B cell (primary cell): ENCODE data around the gene DDB1. TPM values are rescaled to one million over a fixed set of nuclear protein-coding genes. Genes with fewer than 3 reads are reported as not detected.

Source experiments
- ATAC-seq: fragments of 200-7000 bp; cut with Tn5 transposase; one replicate; pipeline ENCODE4 v1.10.0; 2021; ENCODE audit warnings: low read depth, mild to moderate bottlenecking, moderate number of reproducible peaks, moderate library complexity
- CTCF ChIA-PET: fragments of 350-600 bp; sonication (Branson Sonifier 250); formaldehyde crosslinking; loops from one replicate; lab custom pipeline; 2021; ENCODE audit warnings: antibody characterized with exemption, inconsistent platforms; lab: Charles Lee
- POLR2A ChIA-PET: fragments of 350-600 bp; sonication (Branson Sonifier 250); formaldehyde crosslinking; loops from one replicate; lab custom pipeline; 2021; ENCODE audit warnings: antibody characterized with exemption; lab: Charles Lee
- DNase-seq: peaks from one replicate; pipeline ENCODE4 v3.0.0; 2013
- H2AFZ ChIP-seq: 2 replicates; pipeline ENCODE4 v1.6.1; 2012; ENCODE audit warnings: mild to moderate bottlenecking, low read depth, low read length; ENCODE audit not compliant: insufficient read depth, poor library complexity, severe bottlenecking
- H3K27ac ChIP-seq, 2 donors: 1 replicate in 1 of 2; 2 replicates in 1 of 2; pipeline ENCODE4 v1.5.1; 2012 to 2013; ENCODE audit warnings: low read length in 2 of 2, mild to moderate bottlenecking in 2 of 2, moderate library complexity in 1 of 2
- H3K27me3 ChIP-seq, 4 experiments: fragments of 200-600 bp in 1 of 4; sonication (generic) in 1 of 4; replicated peaks in 1 of 4; 1 replicate in 2 of 4; 2 replicates in 2 of 4; pipeline versions ENCODE4 v1.6.1 to v1.7.0; 2013 to 2016; ENCODE audit warnings: low read length in 3 of 4, mild to moderate bottlenecking in 2 of 4, mixed read lengths in 1 of 4, moderate library complexity in 1 of 4; ENCODE audit not compliant: insufficient read depth in 4 of 4, control insufficient read depth in 3 of 4; ENCODE audit errors: control extremely low read depth in 1 of 4
- H3K36me3 ChIP-seq, 2 experiments: replicated peaks in 1 of 2; 1 replicate in 1 of 2; 2 replicates in 1 of 2; pipeline versions ENCODE4 v1.6.1 to v1.7.1; 2013; ENCODE audit warnings: low read length in 1 of 2; ENCODE audit not compliant: insufficient read depth in 2 of 2, control insufficient read depth in 1 of 2; ENCODE audit errors: control extremely low read depth in 1 of 2, extremely low read depth in 1 of 2
- H3K4me1 ChIP-seq, 2 donors: fragments of 200-600 bp in 1 of 2; sonication (generic) in 1 of 2; 1 replicate in 1 of 2; 2 replicates in 1 of 2; pipeline versions ENCODE4 v1.5.1 to v1.6.1; 2013 to 2017; ENCODE audit warnings: low read length in 2 of 2; ENCODE audit not compliant: control insufficient read depth in 2 of 2, insufficient read depth in 2 of 2
- H3K4me2 ChIP-seq: replicated peaks from 2 replicates; pipeline ENCODE3; 2012; ENCODE audit warnings: mild to moderate bottlenecking, low read depth, low read length; ENCODE audit not compliant: poor library complexity, severe bottlenecking
- H3K4me3 ChIP-seq, 5 experiments: fragments of 200-600 bp in 1 of 5; sonication (generic) in 1 of 5; 1 replicate in 3 of 5; 2 replicates in 2 of 5; pipeline versions ENCODE4 v1.5.1 to v1.7.0; 2011 to 2016; ENCODE audit warnings: low read length in 4 of 5, mild to moderate bottlenecking in 4 of 5, low read depth in 2 of 5, control low read depth in 1 of 5, moderate library complexity in 1 of 5; ENCODE audit not compliant: insufficient read depth in 1 of 5; ENCODE audit errors: control extremely low read depth in 1 of 5, extremely low read depth in 1 of 5
- H3K79me2 ChIP-seq: fragments of 200-600 bp; sonication (generic); one replicate; pipeline ENCODE4 v1.6.0; 2016; ENCODE audit warnings: low read length; ENCODE audit not compliant: control insufficient read depth, insufficient read depth
- H3K9ac ChIP-seq: fragments of 200-600 bp; sonication (generic); 2 replicates; pipeline ENCODE4 v1.6.1; 2017; ENCODE audit warnings: mild to moderate bottlenecking, low read length, moderate library complexity
- H3K9me3 ChIP-seq, 3 donors: one replicate each; pipeline versions ENCODE4 v1.6.1 to v1.7.1; 2013; ENCODE audit warnings: low read length in 2 of 3; ENCODE audit not compliant: control insufficient read depth in 2 of 3, insufficient read depth in 1 of 3; ENCODE audit errors: control extremely low read depth in 1 of 3
- H4K20me1 ChIP-seq: 2 replicates; pipeline ENCODE4 v1.6.0; 2012; ENCODE audit warnings: mild to moderate bottlenecking, low read length; ENCODE audit not compliant: insufficient read depth, control insufficient read depth, poor library complexity, severe bottlenecking
- H3K27ac Mint-ChIP-seq: one replicate; pipeline ENCODE4 v1.8.0; 2021; ENCODE audit warnings: mixed read lengths
- H3K27me3 Mint-ChIP-seq: one replicate; pipeline ENCODE4 v1.8.0; 2021; ENCODE audit warnings: mixed read lengths
- H3K4me1 Mint-ChIP-seq: one replicate; pipeline ENCODE4 v1.8.0; 2021; ENCODE audit warnings: mixed read lengths
- H3K4me3 Mint-ChIP-seq: one replicate; pipeline ENCODE4 v1.8.0; 2021; ENCODE audit warnings: mixed read lengths
- H3K9me3 Mint-ChIP-seq: one replicate; pipeline ENCODE4 v1.8.0; 2022; ENCODE audit warnings: mixed read lengths; ENCODE audit not compliant: insufficient read depth
- EZH2 ChIP-seq: IDR thresholded peaks from 2 replicates; pipeline ENCODE4 v1.6.1; 2012; ENCODE audit warnings: borderline replicate concordance, low read depth, mild to moderate bottlenecking, moderate library complexity, low read length; ENCODE audit not compliant: insufficient read depth, poor library complexity, severe bottlenecking
- WGBS: methylation state at CpG from one replicate; pipeline ENCODE4 v1.1.5; 2013; ENCODE audit warnings: missing lambda C conversion rate; ENCODE audit not compliant: insufficient coverage; 5-methylcytosine and 5-hydroxymethylcytosine counted together
- intact Hi-C: fragments of 100-400 bp; cut with micrococcal nuclease; formaldehyde crosslinking; loops from one replicate; pipeline ENCODE4 v1.10.0; 2022
- polyA plus RNA-seq: library from polyadenylated mRNA; depleted of rRNA; stranded (reverse); fragments of >200 nt; gene quantifications from 2 replicates; pipeline ENCODE4 v1.2.3, GENCODE V29; 2012
- total RNA-seq, 2 donors: library from RNA; stranded (reverse); fragments of 120-200 nt in 1 of 2; gene quantifications; 1 replicate in 1 of 2; 2 replicates in 1 of 2; pipeline versions ENCODE4 v1.2.3 to v1.2.4, GENCODE V29; 2013 to 2022
- TF ChIP-seq, protein P1 (sequence below): fragments of 200-600 bp; IDR thresholded peaks from one replicate; pipeline ENCODE4 v1.8.0; 2022; ENCODE audit warnings: antibody characterized with exemption, mild to moderate bottlenecking

The DDB1 gene
- total and polyA plus RNA-seq, 2 donors (not counting 1 experiment from before 2014, with no cell fraction given): 52.4 to 155 TPM

DNA sequence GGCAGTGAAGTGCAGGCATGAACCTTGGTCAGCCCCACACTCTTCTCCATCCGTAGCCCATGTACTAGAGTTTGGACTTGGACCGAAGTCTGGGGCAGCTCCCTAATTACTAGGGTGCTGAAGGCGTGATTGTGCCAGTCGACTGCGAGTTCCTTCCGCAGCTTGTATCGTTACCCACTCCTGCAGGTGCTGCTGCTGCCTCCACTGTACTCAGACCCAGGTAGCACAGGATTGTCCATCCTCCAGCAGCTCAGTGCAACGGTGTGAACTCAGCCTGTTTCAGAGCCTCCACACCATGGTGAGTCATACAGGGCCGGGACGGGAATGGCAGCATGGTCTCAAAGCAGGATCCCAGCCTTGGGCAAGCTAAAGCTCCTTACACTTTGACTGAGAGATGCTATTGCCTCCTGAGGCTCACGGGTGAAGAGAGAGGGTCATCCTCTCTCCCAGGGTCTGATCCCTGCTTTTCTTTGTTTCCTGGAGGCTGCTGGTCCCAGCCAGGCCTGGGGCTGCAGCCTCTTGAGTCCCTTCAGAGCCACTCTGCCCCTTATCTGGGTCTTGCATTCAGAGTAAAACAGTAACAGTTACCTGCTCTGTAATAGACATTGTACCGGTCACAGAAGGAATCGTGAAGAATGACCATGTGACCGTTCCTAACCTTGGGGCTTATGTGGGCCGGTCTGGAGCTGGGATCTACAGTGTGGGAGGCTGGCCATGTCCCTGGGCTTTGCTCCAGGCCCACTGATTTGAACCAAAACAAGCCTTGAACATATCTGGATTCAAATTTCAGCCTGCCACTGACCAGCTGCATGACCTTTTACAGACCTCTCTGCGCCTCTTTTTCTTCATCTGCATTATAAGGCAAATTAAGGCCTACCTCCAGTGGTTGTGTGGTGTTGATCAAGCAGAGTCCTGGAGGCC is 1.8 kb upstream of the DDB1 start:
- ChIA-PET POLR2A (interaction anchor here (1.0 to 2.6 kb wide), 5 partner anchors 22 to 58 kb away, joined by 3 to 29 read pairs (median 8); partner anchors contain the start of genes CYB561A3, TMEM138 and TMEM216), CTCF (interaction anchor here (1.1 to 11.2 kb wide), 10 partner anchors 9 to 101 kb away, joined by 3 to 649 read pairs (median 14); partner anchors contain the start of genes CYB561A3, TMEM138 and TMEM216)
- Mint-ChIP-seq H3K4me1 (peaks cover 57% of the 10 kb centered on the region), H3K27me3 (no peaks in the 10 kb centered on the region), H3K9me3 (no peaks in the 10 kb centered on the region), H3K27ac (peak overlapping the region; percentile 97), H3K4me3 (peak overlapping the region; percentile 98)
- peak; percentile 18 for DNase-seq
- no peak for TF ChIP-seq EZH2
- TF ChIP-seq, protein P1, sequence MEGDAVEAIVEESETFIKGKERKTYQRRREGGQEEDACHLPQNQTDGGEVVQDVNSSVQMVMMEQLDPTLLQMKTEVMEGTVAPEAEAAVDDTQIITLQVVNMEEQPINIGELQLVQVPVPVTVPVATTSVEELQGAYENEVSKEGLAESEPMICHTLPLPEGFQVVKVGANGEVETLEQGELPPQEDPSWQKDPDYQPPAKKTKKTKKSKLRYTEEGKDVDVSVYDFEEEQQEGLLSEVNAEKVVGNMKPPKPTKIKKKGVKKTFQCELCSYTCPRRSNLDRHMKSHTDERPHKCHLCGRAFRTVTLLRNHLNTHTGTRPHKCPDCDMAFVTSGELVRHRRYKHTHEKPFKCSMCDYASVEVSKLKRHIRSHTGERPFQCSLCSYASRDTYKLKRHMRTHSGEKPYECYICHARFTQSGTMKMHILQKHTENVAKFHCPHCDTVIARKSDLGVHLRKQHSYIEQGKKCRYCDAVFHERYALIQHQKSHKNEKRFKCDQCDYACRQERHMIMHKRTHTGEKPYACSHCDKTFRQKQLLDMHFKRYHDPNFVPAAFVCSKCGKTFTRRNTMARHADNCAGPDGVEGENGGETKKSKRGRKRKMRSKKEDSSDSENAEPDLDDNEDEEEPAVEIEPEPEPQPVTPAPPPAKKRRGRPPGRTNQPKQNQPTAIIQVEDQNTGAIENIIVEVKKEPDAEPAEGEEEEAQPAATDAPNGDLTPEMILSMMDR: no peak
- H3K36me3 ChIP-seq: peaks cover 0 to 4% of the 10 kb centered on the region in 2 experiments
- no peaks in the 10 kb centered on the region for H3K9me3 ChIP-seq
- no peak overlapping the region for H3K9ac ChIP-seq
- no peak overlapping the region for H3K4me2 ChIP-seq
- WGBS: 98% methylated on average over 15 of the region's 16 CpGs
- no peak for ATAC-seq
- H2AFZ ChIP-seq: no peak overlapping the region
- no peaks in the 10 kb centered on the region for H3K27me3 ChIP-seq
- H3K79me2 ChIP-seq: peaks cover 44% of the 10 kb centered on the region
- intact Hi-C loops: loop anchor here (5.0 kb wide), 2 partner anchors 172 to 492 kb away; partner anchors contain the start of genes CCDC86 and VPS37C
- peaks cover 30 to 35% of the 10 kb centered on the region in 2 donors for H3K4me1 ChIP-seq
- H3K27ac ChIP-seq: peak overlapping the region in 1 of 2 donors; percentile 88
- no peak overlapping the region for H3K4me3 ChIP-seq
- H4K20me1 ChIP-seq: peaks cover 22% of the 10 kb centered on the region
